Measurements from ENCODE around the gene POLR3B.

POLR3B gene

DNA sequence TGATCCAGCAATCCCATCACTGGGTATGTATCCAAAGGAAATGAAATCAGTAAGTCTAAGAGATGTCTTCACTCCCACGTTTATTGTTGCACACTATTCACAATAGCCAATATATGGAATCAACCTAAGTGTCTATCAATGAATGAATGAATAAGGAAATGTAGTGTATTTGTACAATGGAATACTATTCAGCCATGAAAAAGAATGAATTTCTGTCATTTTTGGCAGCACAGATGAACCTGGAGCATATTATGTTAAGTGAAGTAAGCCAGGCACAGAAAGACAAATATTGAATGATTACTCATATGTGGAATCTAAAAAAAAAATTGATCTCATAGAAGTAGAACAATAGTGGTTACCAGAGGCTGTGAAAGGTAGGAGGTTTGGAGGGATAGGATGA is 194.7 kb downstream of the POLR3B start:
- no peak for DNase-seq (ENCODE audit: low spot score)

All from putamen (tissue), 1 donor.